Measurements from ENCODE around the gene OPN1LW.
"Not testable (repeated sequence)": the region's sequence is repeated elsewhere in the genome, so short reads cannot be mapped to it uniquely, and the experiment has no call there.

Gene OPN1LW

GRCh38 chrX:154174356-154174755, 30.3 kb downstream of the OPN1LW start:
- H3K27me3 ChIP-seq (ENCODE audit: control insufficient read depth, insufficient read depth, low read length); H3K9me3 ChIP-seq (ENCODE audit: control insufficient read depth, insufficient read depth, low read length); H3K9ac ChIP-seq (ENCODE audit: low read depth, low read length); H3K4me1 ChIP-seq (ENCODE audit: control insufficient read depth, insufficient read depth, low read length); H3K4me3 ChIP-seq (ENCODE audit: low read depth, low read length); H3K36me3 ChIP-seq (ENCODE audit: control insufficient read depth, insufficient read depth, low read length): not testable (repeated sequence)

GRCh38 chrX:154182296-154182695, 38.3 kb downstream of the OPN1LW start, which contains the start of gene OPN1MW:
OPN1MW (plus strand) TSS chrX:154182596; CDS start chrX:154182678, 82 bp downstream.
- not testable (repeated sequence) for H3K9ac ChIP-seq (ENCODE audit: low read depth, low read length); H3K4me3 ChIP-seq (ENCODE audit: low read depth, low read length); H3K36me3 ChIP-seq (ENCODE audit: control insufficient read depth, insufficient read depth, low read length); H3K4me1 ChIP-seq (ENCODE audit: control insufficient read depth, insufficient read depth, low read length); H3K27me3 ChIP-seq (ENCODE audit: control insufficient read depth, insufficient read depth, low read length); H3K9me3 ChIP-seq (ENCODE audit: control insufficient read depth, insufficient read depth, low read length)

DNA sequence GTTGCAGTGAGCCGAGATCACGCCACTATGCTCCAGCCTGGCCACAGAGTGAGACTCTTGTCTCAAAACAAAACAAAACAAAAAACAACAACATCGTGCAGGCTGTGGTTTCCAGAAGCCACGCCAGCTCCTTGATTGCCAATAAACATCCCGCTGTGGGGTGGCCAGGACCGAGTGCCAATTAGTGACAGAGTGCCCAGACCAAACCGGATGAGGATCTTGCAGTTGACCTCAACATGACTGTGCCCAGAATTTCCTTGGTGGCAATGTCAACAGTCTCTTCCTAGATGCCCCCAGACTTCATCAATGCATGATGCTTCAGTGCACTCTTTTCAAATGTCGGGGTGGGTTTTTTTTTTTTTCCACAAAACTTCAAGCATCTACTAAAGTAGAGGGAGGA, 39.8 kb downstream of the OPN1LW start:
- H3K9me3 ChIP-seq (ENCODE audit: control insufficient read depth, insufficient read depth, low read length); H3K9ac ChIP-seq (ENCODE audit: low read depth, low read length); H3K36me3 ChIP-seq (ENCODE audit: control insufficient read depth, insufficient read depth, low read length); H3K4me3 ChIP-seq (ENCODE audit: low read depth, low read length); H3K27me3 ChIP-seq (ENCODE audit: control insufficient read depth, insufficient read depth, low read length); H3K4me1 ChIP-seq (ENCODE audit: control insufficient read depth, insufficient read depth, low read length): not testable (repeated sequence)

DNA sequence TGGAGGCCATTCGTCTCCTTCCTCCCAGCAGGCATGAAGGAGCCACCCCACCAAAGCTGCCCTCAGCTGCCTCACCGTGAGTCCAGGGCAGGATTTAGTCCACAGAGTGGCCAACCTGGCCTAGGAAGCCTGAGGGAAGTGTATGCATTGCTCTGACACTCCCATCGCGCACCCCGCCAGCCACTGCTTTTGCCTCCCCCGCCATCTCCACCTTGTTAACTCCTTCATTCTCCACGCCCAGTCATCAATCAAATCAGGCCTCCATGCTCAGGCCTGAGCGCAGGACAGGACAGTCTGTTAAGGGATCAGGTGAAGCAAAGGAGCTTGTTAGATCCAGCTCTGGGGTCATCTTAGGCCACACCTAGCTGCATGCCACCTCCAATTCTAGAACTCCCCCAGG, 48.8 kb downstream of the OPN1LW start:
- not testable (repeated sequence) for H3K9ac ChIP-seq (ENCODE audit: low read depth, low read length); H3K27me3 ChIP-seq (ENCODE audit: control insufficient read depth, insufficient read depth, low read length); H3K4me3 ChIP-seq (ENCODE audit: low read depth, low read length); H3K36me3 ChIP-seq (ENCODE audit: control insufficient read depth, insufficient read depth, low read length); H3K4me1 ChIP-seq (ENCODE audit: control insufficient read depth, insufficient read depth, low read length); H3K9me3 ChIP-seq (ENCODE audit: control insufficient read depth, insufficient read depth, low read length)

- not testable (repeated sequence) for H3K27me3 ChIP-seq (ENCODE audit: control insufficient read depth, insufficient read depth, low read length); H3K36me3 ChIP-seq (ENCODE audit: control insufficient read depth, insufficient read depth, low read length); H3K9me3 ChIP-seq (ENCODE audit: control insufficient read depth, insufficient read depth, low read length); H3K4me1 ChIP-seq (ENCODE audit: control insufficient read depth, insufficient read depth, low read length); H3K9ac ChIP-seq (ENCODE audit: low read depth, low read length); H3K4me3 ChIP-seq (ENCODE audit: low read depth, low read length)
Measured at GRCh38 chrX:154194316-154194715, 50.3 kb downstream of the OPN1LW start.

GRCh38 chrX:154196466-154196865, 52.4 kb downstream of the OPN1LW start:
- not testable (repeated sequence) for H3K4me3 ChIP-seq (ENCODE audit: low read depth, low read length); H3K4me1 ChIP-seq (ENCODE audit: control insufficient read depth, insufficient read depth, low read length); H3K9me3 ChIP-seq (ENCODE audit: control insufficient read depth, insufficient read depth, low read length); H3K9ac ChIP-seq (ENCODE audit: low read depth, low read length); H3K36me3 ChIP-seq (ENCODE audit: control insufficient read depth, insufficient read depth, low read length); H3K27me3 ChIP-seq (ENCODE audit: control insufficient read depth, insufficient read depth, low read length)

Data from iPS-15b (cell line).